ENCODE measurements around the gene TBC1D5.
A peak's percentile ranks its signal among the peaks of the same experiment; 100 is the strongest.

TBC1D5 gene

DNA sequence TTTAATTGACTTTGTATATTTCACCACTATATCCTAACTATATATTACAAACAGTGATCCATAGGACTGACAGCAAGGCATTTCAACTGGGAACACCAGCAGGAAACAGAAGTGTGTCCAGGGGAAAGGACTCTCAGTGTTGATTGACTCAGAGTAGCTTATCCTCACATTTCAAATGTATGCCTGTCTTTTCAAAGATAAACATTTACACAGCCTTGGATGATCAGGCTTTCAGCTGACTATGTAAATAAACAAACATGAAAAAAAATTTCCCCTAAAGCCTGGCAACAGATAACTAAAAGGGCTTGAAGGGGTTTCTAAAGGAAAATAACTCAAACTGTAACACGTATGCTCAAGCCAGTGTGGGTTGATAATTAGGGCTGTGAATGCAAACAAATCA is 321.8 kb downstream of the TBC1D5 start:
- H3K4me3 ChIP-seq (ENCODE audit: low read depth, low read length): no peak overlapping the region
- DNase-seq (ENCODE audit: low read depth): no peak
- TF ChIP-seq, protein P1, sequence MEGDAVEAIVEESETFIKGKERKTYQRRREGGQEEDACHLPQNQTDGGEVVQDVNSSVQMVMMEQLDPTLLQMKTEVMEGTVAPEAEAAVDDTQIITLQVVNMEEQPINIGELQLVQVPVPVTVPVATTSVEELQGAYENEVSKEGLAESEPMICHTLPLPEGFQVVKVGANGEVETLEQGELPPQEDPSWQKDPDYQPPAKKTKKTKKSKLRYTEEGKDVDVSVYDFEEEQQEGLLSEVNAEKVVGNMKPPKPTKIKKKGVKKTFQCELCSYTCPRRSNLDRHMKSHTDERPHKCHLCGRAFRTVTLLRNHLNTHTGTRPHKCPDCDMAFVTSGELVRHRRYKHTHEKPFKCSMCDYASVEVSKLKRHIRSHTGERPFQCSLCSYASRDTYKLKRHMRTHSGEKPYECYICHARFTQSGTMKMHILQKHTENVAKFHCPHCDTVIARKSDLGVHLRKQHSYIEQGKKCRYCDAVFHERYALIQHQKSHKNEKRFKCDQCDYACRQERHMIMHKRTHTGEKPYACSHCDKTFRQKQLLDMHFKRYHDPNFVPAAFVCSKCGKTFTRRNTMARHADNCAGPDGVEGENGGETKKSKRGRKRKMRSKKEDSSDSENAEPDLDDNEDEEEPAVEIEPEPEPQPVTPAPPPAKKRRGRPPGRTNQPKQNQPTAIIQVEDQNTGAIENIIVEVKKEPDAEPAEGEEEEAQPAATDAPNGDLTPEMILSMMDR (IDR thresholded peaks at IDR 0.05; ENCODE audit: low read depth, low read length, missing control alignments): no peak

DNA sequence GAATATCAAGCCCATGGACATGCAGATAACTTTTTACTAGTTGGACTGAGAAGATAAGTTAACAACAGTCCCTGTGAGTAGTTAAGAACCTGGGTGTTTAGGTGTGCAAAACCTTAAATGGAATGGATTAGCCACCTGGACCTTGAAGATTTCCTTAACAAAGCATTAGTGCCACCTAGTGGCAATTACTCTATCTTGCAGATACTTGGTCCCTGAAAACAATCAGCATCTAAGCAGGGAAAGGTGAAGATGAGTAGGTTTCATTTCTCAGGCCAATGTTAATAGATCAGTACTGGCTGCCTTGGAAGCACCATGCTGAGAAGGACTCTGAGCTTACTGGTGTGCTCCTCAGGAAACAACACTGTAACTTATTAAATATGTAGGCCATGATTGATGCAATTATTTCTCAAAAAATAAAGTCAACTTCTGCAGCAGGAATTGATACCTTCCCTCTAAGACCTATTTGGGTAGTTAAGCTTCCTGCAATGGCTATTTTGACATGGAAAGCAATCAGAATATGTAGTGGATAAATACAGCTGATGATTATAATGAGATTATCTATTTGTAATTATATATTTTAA is 329.4 kb downstream of the TBC1D5 start:
- peak; percentile 45 for DNase-seq (ENCODE audit: low read depth)
- H3K4me3 ChIP-seq (ENCODE audit: low read depth, low read length): no peak overlapping the region
- TF ChIP-seq, protein P1 (IDR thresholded peaks at IDR 0.05; ENCODE audit: low read depth, low read length, missing control alignments): peak; percentile 73

DNA sequence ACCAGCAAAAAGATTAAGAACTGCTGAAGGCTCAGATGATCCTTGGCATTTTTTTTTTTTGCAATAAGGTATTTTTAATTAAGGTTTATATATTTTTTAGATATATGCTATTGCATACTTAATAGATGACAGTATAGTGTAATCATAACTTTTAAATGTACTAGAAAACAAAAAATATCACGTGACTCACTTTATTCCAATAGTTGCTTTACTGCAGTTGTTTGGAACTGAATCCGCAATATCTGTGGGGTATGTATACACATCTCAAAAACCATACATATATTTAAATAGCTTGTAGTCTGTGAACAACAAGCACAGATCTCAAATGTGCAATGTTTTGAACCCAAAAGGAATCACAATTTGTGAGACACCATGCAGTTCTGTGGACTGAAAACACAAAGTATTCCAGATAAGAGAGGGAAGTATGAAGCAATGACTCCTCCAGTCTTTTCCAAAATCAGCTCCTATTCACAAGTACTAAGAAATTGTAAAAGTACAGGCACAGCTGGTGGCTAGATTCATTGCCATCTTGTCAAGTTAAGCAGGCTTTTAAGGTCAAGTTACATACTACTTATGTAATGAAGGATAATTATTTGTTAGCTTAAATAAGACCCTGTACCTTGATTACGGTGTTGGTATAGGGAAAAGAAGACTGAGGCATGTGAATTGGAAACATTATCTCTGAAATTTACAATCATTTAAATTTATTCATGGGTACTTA is 331.1 kb downstream of the TBC1D5 start:
- no peak overlapping the region for H3K4me3 ChIP-seq (ENCODE audit: low read depth, low read length)
- TF ChIP-seq, protein P1 (IDR thresholded peaks at IDR 0.05; ENCODE audit: low read depth, low read length, missing control alignments): no peak
- DNase-seq (ENCODE audit: low read depth): no peak

DNA sequence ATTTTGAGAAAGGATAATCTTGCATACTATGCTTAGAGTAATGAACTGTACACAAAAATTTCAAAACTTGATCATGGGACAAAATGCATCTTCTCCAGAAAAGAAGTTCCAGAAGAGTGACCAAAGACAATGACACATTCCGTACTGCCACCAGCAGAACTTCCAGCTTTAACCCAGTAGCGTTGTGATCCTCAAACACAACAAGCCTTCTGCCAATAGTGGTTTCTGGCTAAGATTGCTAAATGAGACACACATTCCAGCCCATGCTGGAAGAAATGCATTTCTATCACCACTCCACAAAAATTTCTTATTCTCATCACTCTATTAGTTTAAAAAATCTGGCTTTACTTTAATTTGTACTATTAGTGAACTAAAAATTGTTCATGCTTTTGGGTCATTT is 334.9 kb downstream of the TBC1D5 start:
- TF ChIP-seq, protein P1 (IDR thresholded peaks at IDR 0.05; ENCODE audit: low read depth, low read length, missing control alignments): no peak
- DNase-seq (ENCODE audit: low read depth): no peak
- H3K4me3 ChIP-seq (ENCODE audit: low read depth, low read length): no peak overlapping the region

DNA sequence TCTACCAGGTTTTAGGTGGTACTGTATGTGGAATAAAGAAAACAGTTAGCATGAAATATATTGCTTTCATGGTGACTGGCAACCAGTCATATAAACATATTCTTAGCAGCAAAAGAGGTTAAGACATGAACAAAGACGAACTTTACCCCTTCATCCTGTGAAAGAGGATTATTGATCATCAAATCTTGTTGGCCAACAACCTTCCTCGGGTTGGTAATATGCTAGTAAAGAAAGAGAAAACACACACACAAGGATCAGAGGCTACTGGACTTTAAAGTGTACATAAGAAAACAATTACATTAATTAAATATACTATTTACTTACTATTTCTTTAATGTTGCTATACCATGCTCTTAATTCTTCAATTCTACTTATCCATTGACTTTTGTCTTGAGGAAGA is 337.9 kb downstream of the TBC1D5 start:
- H3K4me3 ChIP-seq (ENCODE audit: low read depth, low read length): no peak overlapping the region
- TF ChIP-seq, protein P1 (IDR thresholded peaks at IDR 0.05; ENCODE audit: low read depth, low read length, missing control alignments): no peak
- no peak for DNase-seq (ENCODE audit: low read depth)

DNA sequence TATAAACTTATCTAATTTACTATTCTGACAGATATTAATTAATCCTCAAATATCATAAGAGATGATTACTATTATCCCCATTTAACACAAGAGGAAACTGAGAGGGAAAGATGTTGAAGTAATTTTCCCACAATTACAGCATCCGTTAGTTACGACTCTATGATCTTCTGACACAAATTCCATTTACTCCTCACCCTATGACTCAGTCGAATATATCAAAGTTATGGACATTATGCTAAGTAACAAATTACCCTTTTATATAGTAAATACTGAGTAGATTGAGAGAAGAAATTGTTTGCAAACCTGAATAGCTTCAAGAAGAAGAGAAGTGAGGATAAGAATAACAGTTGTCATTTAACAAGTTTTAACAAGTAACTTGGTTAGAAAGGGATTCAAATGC is 340.0 kb downstream of the TBC1D5 start:
- TF ChIP-seq, protein P1 (IDR thresholded peaks at IDR 0.05; ENCODE audit: low read depth, low read length, missing control alignments): no peak
- H3K4me3 ChIP-seq (ENCODE audit: low read depth, low read length): no peak overlapping the region
- DNase-seq (ENCODE audit: low read depth): no peak

DNA sequence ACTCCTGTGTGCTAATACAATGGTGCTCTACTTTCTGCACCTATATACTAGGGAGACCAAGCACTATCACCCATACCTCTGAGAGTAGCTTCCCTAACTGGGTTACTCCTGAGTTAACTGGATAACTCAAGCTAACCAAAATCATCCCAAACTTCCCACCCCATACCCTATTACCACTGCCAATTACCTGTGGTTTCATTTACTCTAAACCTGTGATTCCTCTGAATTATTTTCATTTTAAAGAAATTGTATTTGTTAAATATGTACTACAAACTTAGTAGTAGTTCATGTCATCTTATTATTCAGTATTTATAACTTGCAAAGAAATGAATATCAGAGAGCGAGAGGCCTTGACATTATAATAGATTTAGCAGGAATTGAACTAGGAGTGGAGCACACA is 340.5 kb downstream of the TBC1D5 start:
- no peak overlapping the region for H3K4me3 ChIP-seq (ENCODE audit: low read depth, low read length)
- TF ChIP-seq, protein P1 (IDR thresholded peaks at IDR 0.05; ENCODE audit: low read depth, low read length, missing control alignments): no peak
- DNase-seq (ENCODE audit: low read depth): no peak

Data from GM12864 (cell line).